ENCODE results near the gene VAPA.

DNA sequence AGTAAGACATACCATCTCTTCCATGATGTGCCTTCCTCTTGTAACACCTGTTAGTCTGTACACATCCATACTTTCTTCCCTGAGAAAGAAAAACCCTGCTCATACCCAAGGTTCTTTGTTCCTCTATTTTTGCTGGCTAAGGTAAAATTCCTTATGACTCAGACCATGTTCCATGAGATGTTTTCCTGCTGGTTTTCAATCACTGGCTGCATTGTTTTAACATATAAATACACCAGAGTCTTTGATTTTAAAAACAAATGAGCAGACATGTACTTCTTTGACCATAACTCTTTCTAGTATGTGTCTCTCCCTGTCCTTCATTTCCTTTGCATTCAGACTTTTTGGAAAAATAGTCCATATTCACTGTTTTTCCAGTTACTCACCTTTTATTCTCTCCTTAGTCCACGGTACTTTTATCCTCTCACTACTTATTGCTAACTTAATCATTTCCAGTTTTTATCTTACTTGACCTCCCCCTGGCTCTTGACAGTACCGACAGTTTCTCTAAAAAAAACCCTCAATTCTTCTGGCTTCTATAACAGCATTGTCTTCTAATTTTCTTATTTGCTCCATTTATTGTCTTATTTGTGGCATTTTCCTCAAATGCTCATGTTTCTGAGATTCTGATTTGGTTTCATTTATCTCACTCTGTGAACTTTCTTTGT is 4.3 kb downstream of the VAPA start:
- TF ChIP-seq, protein P1, sequence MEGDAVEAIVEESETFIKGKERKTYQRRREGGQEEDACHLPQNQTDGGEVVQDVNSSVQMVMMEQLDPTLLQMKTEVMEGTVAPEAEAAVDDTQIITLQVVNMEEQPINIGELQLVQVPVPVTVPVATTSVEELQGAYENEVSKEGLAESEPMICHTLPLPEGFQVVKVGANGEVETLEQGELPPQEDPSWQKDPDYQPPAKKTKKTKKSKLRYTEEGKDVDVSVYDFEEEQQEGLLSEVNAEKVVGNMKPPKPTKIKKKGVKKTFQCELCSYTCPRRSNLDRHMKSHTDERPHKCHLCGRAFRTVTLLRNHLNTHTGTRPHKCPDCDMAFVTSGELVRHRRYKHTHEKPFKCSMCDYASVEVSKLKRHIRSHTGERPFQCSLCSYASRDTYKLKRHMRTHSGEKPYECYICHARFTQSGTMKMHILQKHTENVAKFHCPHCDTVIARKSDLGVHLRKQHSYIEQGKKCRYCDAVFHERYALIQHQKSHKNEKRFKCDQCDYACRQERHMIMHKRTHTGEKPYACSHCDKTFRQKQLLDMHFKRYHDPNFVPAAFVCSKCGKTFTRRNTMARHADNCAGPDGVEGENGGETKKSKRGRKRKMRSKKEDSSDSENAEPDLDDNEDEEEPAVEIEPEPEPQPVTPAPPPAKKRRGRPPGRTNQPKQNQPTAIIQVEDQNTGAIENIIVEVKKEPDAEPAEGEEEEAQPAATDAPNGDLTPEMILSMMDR (IDR thresholded peaks at IDR 0.05; ENCODE audit: low read length): no peak
- no peak for TF ChIP-seq EZH2 (IDR thresholded peaks at IDR 0.05; ENCODE audit: borderline replicate concordance, low read length)

Measured in OCI-LY1 (cell line).